ENCODE measurements around the gene NFYB.
"Not testable (repeated sequence)": the region's sequence is repeated elsewhere in the genome, so short reads cannot be mapped to it uniquely, and the experiment has no call there.

NFYB gene

GRCh38 chr12:104163028-104163427 is 25.0 kb upstream of the NFYB start:
- DNase-seq (ENCODE audit: low read depth, low spot score) = not testable (repeated sequence)

GRCh38 chr12:104155711-104156555 is 17.9 kb upstream of the NFYB start:
- no peak for DNase-seq (ENCODE audit: low read depth, low spot score)

- no peak for DNase-seq (ENCODE audit: low read depth, low spot score)
Measured at GRCh38 chr12:104154806-104155205, 16.8 kb upstream of the NFYB start.

GRCh38 chr12:104154286-104154685 is 16.3 kb upstream of the NFYB start:
- DNase-seq (ENCODE audit: low read depth, low spot score) = no peak

DNA sequence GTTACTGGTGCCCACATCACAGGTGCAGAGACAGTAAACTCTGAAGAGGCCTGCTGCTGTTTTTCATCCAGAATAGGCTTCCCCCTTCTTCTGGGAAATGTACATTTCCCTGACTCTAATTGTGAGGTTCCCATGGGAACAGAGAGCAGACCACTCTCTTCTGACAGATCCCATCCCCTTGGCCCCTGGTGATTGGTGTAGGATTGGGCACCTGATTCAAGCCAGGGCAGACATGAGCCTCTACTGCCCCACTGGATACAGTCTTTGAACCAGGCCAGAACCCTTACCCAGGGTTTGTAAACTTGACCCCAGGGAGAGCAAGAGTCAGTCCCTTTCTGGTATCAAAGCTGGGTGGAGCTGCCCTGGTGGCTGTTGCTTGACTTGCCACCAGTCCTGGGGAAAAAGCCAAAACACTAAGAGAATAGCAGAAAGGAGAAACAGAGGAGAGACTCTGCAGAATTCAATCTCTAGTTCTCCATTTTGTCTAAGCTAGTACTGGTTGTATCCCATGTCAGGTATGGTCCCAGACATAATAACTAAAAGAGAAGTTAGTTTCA is 14.8 kb upstream of the NFYB start:
- no peak for DNase-seq (ENCODE audit: low read depth, low spot score)

DNA sequence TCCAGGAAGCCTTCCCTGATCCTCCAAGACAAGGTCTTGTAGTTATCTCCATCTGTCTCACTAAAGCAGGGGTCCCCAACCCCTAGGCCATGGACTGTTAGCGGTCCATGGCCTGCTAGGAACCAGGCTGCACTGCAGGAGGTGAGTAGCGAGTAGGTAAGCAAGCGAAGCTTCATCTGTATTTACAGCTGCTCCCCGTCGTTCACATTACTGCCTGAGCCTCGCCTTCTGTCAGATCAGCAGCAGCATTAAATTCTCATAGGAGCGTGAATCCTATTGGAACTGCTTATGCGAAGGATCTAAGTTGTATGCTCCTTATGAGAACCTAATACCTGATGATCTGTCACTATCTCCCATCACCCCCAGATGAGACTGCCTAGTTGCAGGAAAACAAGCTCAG is 12.4 kb upstream of the NFYB start:
- no peak for DNase-seq (ENCODE audit: low read depth, low spot score)

DNA sequence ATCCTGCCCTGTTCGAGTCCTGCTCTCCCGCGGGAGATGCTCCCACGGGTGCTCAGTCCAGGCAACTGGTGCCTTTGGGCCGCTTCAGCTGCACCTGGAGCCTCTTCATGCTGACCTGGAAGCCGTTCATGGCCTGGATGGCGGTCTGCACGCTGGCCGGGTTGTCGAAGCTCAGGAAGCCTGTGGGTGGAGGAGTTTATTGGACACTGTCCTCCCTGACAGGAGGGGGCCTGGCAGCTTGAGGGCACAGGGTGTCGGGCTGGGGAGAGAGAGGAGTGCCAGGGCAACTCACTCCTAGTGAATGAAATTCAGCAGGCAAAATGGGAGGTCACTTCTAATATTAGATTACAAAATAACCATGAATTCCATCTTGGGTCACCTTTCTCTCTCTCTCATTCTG is 9.3 kb upstream of the NFYB start:
- DNase-seq (ENCODE audit: low read depth, low spot score) = no peak

DNA sequence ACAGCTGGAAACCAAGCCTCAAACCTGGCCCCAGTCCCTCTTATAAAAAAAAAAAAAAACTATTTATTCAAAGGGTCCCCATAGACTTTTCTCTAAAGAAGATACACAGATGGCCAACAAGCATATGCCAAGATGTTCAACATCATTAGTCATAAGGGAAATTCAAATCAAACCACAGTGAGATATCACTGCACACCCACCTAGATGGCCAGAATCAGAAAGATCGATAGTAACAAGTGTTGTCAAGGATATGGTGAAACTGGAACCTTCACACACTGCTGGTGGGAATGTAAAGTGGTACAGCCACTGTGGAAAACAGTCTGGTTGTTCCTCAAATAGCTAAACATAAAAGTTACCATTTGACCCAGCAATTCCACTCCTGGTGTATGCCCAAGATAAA is 5.9 kb upstream of the NFYB start:
- no peak for DNase-seq (ENCODE audit: low read depth, low spot score)

GRCh38 chr12:104143002-104143401 is 5.0 kb upstream of the NFYB start:
- DNase-seq (ENCODE audit: low read depth, low spot score) = no peak

DNA sequence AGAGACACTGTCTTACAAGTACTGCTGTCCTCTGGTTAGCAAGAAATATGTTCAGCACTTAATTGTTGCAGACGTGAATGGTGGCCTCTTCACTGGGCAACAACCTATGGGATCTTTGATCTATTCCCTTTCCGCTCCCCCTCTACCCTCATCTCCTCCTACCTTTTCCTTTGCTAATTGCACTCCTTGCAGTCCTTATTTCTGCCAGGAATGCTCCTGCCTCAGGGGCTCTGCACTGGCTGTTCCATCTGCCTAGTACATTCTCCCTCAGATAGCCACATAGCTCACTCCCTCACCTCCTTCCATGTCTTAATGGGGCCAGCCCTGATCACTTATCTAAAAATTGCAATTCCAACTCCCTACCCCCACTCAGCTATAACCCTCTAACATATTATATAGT is 4.5 kb upstream of the NFYB start:
- no peak for DNase-seq (ENCODE audit: low read depth, low spot score)

DNA sequence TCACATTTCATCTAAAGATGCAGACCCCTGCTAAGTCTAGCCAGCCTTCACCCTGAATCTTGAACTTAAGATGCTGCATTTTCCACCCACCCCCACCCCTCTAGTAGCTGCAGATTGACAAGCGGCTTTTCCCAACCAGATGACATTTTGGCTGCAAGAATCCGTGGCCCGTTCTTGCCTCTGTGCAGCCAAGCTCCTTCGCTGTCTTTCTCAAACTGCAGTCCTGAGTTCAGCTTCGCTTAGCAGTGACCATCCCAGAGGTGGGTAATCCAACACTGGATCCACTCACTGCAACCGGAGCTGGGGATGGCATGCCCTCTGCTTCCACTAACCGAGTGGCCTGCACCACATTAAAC is 765 bp upstream of the NFYB start:
- no peak for DNase-seq (ENCODE audit: low read depth, low spot score)

- DNase-seq (ENCODE audit: low read depth, low spot score) = no peak
Measured at GRCh38 chr12:104137001-104137901, 759 bp downstream of the NFYB start.

DNA sequence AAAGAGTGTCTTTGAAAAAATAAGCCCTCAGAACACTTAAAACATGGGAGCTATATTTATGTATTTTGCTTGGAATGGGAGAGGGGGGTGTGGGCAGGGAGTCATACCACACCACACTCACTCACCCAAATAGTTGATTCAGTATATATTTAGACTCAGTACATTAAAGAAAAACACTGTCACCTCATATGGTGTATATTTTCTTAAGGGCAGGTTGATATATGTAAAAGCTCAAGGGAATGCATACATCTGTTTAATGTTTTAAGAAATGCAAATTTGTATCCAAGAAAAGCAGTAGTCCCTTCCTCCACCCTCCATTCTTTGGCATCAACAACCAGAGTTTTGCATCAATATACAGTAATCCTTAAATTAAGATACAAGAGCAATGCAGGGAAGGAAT is 1.4 kb downstream of the NFYB start:
- no peak for DNase-seq (ENCODE audit: low read depth, low spot score)

DNA sequence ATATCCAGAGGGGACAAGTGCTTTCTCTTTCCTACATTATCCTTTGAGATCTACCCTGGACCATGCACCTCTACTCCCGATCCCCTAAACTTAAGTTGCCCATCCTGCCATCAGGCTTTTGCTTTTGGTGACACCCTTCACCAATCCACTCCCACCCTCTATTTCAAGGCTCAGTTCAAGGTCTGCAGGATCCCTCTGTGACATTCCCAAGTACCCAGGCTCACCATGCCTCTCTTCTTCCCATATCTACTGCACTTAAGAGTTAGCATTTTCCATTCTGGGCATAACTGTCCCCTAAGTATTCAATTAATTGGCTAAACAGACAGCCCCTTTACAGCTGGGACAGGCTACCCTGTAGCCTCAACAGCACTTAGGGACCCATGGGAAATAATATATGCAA is 3.1 kb downstream of the NFYB start:
- DNase-seq (ENCODE audit: low read depth, low spot score) = no peak

GRCh38 chr12:104133866-104134265 is 4.1 kb downstream of the NFYB start:
- no peak for DNase-seq (ENCODE audit: low read depth, low spot score)

DNA sequence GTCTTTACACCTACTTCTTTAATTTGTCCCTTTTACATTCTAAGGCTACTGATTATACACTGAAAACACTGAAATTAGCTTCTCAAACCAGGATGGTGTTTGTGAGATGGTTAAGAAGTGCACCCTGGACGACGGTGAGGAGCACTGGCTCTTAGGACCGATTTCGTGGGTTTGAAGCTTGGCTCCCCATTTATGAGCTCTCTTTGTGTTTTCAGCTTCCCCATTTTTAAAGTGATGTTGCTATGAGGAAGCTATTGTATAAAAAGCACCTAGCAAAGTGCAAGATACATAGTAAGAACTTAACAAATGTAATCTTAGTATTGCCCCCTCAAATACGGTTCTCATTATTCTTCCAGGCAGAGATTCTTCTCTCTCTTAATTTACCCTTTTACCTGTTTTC is 4.7 kb downstream of the NFYB start:
- no peak for DNase-seq (ENCODE audit: low read depth, low spot score)

DNA sequence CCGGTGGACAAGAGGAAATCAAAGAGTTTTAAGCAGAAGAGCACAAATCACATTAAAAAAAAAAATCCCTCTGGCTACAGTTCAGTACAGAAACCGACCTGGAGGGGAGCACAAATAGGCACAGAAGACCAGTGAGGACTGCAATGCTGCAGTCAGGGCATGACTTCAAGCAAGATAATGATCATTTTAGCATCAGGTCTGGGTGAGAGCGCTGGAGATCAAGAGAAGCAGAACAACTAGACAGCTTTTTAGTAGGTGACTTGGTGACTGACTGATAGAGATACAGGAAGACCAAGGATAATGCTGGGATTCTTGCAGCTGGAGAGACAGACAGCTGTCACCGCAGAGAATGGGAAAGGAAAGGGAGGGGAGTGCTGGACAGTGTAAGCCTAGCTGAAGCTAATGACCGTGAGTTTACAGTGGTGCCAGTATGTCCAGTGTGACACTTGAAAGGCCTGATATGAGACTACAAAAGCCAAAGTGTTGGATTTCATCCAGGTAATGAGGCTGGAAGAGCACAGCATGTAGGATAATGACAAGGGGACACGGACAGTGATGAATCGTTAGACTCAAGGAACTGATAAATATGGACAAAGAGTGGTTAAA is 5.6 kb downstream of the NFYB start:
- no peak for DNase-seq (ENCODE audit: low read depth, low spot score)

DNA sequence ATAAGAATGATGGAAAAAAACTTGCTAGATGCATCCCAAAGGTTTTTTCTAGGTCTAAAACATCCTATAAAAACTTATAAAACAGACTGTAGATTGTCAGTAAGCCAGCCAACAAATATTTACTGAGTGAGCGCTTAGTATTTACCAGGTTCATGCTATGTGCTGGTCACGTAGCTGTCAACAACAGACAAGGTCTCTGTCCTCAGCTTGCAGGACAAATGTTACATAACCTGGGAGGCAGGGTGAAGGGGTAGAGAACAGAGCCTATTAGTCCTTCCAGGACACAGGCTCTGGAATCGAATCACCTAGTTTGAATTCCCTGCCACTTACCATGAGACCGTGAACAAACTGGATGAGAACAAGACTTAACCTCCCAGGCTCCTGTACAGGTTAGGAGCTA is 6.4 kb downstream of the NFYB start:
- DNase-seq (ENCODE audit: low read depth, low spot score) = no peak

- DNase-seq (ENCODE audit: low read depth, low spot score) = no peak
Measured at GRCh38 chr12:104130760-104131159, 7.2 kb downstream of the NFYB start.

- no peak for DNase-seq (ENCODE audit: low read depth, low spot score)
Measured at GRCh38 chr12:104126548-104126947, 11.5 kb downstream of the NFYB start.

DNA sequence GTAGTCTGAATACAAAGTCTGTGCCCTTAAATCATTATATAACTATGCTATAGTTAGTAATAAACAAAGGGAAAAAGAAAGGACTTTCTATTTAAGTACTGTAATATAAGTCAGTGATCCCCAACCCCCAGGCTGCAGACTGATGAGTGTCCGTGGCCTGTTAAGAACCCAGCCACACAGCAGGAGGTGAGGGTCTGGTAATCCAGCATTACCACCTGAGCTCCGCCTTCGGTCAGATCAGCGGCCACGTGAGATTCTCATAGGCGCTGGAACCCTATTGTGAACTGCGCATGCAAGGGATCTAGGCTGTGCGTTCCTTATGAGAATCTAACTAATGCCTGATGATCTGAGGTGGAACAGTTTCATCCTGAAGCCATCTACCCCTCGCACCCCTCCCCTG is 15.7 kb downstream of the NFYB start:
- DNase-seq (ENCODE audit: low read depth, low spot score) = no peak

DNA sequence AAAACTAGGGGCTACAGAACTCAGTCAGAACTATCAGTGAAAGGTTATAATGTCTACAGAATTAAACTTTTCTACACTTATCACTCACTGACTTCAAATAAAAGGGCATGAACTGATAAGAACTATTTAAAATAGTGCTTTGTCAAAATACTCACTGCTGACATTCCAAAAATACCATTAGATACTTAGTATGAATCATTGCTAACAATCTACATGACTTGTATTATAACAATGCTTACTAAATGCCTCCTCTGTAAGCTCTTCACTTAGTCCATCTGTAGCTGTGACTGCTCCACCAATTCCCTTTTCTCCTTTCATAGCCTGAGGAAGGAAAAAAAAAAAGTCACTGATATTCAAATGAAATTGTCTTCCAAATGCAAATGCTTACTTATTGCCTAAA is 17.0 kb downstream of the NFYB start:
- no peak for DNase-seq (ENCODE audit: low read depth, low spot score)
